ENCODE measurements around the gene IRS2.

IRS2 gene

DNA sequence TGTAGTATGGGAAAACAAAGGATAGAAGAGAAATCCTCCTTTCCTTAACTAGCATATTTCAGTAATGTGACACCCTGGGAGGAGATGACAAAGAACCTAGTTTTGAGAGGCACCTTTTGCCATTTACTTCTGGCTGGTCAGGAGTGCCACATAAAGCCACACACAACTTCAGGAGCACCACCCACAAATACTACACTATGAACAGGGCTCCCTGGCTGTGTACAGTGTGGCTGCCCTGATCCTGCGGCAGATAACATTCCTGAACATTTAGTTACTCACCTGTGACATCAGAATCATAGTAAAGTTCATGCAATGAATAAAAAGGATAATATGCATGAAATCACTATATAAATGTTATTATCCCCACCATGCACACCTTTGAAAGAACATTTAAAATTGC lies 17.4 kb upstream of the IRS2 start:
- in situ Hi-C loops (cut with MboI; ENCODE audit: low sequenced_read_pairs), result no loop called here

DNA sequence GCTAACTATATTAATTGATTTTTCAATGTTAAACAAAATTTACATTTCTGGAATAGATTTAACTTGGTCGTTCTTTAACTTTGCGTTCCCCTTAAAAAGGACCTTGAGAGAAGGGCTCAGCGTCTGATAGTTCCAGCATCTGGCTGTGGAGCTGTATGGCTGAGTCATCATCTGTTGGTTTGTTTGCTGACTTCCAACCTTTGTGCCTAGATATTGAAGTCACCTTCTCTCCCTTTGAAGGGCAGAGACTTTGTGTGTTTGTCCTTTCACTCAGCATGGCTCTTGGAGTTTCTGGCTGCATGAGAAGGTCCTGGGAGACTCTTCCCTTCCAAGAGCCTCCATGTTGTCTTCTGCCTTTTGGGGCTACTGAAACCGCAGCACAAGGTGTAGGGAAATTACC lies 16.6 kb upstream of the IRS2 start:
- in situ Hi-C loops (cut with MboI; ENCODE audit: low sequenced_read_pairs), result no loop called here

DNA sequence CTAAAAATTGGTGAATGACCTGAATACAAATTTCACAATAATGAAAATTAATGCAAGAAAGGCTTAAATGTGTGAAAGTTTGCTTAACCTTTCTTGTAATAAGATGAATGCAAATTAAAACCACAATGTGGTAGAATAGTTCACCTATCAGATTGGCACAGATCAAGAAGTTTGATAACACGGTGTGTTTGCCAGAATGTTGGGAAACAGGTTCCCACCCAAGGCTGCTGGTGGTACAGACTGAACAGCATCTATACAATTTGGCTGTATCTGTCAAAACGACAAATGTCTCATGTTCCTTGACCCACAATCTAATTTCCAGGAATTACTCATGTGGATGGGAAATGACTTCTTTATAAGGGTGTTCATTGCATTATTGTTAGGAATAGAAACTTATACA lies 8.6 kb upstream of the IRS2 start:
- in situ Hi-C loops (cut with MboI; ENCODE audit: low sequenced_read_pairs), result no loop called here

DNA sequence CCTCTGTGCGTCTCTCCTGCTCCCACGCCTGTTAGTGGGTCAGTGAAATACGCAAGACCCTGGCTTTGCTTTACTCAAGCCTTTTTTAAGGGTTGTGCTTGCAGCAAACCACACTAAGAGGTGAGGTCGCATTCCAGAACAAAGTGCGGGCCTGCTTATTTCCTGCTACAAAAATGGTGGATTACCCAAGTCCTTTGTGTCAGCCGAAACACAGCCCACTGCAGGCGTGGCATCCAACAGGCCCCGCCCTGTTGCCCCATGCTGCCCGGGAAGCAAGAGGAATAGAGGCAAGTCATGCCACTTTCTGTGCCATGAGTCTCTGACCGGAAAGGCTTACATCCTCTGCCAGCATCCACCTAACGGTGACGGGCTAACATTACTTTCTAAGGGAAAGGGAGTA lies 7.7 kb upstream of the IRS2 start:
- in situ Hi-C loops (cut with MboI; ENCODE audit: low sequenced_read_pairs), result no loop called here

- in situ Hi-C loops (cut with MboI; ENCODE audit: low sequenced_read_pairs), result no loop called here
Measured at GRCh38 chr13:109792416-109793059, 6.2 kb upstream of the IRS2 start.

GRCh38 chr13:109790942-109791605 lies 4.7 kb upstream of the IRS2 start:
- in situ Hi-C loops (cut with MboI; ENCODE audit: low sequenced_read_pairs), result no loop called here

DNA sequence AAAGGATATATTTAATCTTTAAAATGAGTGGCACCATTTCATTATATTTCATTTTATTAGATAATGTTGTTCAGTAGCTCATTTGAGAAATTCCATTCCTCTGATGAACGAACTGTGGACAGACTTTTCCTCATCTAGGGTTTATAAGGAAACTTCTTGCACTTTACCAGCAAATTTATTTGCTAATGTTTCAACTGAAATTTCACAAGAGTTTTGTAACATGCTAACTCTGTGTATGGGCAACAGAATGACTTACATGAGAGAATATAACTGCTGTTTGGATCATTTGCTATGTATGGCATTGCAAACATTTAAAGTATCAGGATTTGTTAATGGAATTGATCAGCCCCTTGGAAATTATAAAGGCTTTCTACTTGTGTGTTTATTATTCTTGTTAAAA lies 3.7 kb upstream of the IRS2 start:
- in situ Hi-C loops (cut with MboI; ENCODE audit: low sequenced_read_pairs), result no loop called here

DNA sequence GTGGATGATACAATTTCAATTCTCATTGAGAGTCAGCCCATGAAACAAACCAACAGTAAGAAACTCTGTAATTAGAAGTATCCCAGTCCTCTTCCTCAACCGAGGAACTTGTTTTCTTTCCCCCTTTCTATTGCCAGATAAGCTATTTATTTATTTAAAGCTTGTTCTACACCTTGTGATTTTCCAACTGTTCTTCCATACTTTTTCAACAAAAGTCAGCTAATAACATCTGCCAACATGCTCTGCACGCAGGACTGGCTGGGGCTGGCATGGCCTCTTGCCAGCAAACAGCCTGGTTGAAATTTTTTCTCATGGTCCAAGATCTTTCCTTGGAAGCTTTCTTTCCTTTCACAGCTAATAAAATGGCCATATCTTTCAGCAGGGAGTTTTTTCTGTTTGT lies 2.9 kb upstream of the IRS2 start:
- in situ Hi-C loops (cut with MboI; ENCODE audit: low sequenced_read_pairs), result no loop called here

- in situ Hi-C loops (cut with MboI; ENCODE audit: low sequenced_read_pairs), result no loop called here
Measured at GRCh38 chr13:109788372-109789111, 2.2 kb upstream of the IRS2 start.

DNA sequence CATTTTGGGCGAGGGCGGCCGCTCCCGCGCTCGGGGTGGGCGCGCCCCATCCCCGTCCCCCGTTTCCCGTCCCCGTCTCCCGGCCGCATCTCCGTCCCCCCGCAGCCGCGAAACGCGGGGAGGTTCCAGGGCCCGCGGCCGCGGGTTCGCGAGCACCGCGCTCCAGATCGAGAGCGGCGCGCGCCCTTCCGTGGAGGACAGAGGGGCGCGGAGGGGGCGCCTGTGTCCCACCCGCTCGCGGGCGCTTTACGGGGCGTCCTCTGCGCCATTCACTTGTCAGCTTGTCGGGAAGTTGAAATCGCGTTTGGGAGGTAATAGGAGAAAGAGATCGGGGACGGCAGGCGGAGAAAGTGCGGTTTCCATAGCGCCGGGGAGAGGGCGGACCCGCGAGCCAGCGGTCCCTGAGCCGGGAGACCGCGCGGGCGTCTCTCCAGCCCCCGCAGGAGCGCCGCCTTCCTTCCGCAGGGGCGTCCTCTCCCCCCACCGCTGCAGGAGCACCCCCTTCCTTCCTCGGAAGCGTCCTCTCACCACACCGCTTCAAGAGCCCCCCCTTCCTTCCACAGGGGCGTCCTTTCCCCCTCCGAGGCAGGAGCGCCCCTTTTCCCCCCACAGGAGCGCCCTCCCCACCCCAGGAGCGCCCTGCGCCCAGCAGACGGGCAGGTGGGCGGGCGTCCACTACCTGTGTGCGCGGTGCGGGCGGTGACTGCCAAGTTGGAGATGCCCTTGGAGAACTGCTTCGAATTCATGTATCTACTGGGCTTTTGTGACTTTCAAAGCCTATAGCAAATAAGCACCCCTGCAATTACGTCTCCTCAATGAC lies 962 bp upstream of the IRS2 start:
- in situ Hi-C loops (cut with MboI; ENCODE audit: low sequenced_read_pairs), result no loop called here

- in situ Hi-C loops (cut with MboI; ENCODE audit: low sequenced_read_pairs), result no loop called here
Measured at GRCh38 chr13:109785892-109786450, 412 bp downstream of the IRS2 start.

DNA sequence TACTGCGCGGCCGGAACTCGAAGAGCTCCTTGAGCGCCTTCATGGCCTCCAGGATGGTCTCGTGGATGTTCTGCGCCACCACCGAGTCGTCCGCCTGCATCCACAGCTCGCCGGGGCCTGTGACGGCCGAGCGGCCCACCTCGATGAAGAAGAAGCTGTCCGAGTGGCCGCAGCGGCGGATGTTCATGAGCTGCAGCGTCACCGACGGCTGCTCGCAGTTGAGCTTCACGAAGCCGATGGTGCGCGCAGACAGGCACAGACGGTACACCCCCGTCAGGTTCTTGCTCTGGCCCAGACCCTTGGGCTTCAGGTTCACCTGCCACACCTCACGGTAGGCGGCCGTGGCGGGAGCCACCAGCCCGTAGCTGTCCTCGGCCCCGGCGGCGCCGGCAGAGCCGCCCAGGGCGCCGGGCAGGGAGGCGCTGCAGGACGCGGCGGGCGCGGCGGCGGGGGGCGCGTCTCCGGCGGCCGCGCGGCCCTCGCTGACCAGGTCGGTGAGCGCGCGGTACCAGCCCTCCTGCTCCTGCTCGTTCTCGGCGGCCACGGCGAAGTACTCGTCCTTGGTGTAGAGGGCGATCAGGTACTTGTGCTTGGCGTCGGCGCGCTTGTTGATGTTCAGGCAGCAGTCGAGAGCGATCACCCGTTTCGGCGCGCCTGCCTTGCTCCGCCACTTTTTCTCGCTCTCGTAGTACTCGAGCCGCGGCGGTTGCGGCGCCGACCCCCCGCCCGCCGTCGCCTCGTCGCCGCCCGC lies 1.1 kb downstream of the IRS2 start:
- in situ Hi-C loops (cut with MboI; ENCODE audit: low sequenced_read_pairs), result no loop called here

DNA sequence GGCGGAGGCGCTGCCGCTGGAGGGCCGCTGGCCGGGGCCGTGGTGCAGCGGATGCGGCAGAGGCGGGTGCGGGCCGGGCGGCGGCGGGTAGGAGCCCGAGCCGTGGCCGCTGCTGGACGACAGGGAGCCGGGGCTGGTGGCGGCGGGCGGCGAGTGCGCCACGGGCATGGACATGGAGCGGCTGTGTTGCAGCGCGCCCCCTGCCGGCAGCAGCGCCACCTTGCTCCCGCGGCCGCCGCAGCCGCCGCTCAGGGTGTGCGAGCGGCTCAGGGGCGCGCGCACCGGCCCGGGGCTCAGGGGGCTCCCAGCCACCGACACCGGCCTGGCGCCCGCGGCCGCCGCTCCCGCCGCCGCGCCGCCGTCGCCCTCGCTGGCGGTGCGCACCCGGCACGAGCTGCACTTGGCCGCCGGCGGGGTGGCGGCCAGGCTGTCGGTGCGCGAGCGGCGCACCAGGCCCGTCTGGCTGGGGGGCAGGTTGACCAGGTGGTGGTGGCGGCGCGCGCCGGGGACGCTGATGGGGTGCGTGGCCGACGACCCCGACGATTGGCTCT lies 1.7 kb downstream of the IRS2 start:
- in situ Hi-C loops (cut with MboI; ENCODE audit: low sequenced_read_pairs), result no loop called here

DNA sequence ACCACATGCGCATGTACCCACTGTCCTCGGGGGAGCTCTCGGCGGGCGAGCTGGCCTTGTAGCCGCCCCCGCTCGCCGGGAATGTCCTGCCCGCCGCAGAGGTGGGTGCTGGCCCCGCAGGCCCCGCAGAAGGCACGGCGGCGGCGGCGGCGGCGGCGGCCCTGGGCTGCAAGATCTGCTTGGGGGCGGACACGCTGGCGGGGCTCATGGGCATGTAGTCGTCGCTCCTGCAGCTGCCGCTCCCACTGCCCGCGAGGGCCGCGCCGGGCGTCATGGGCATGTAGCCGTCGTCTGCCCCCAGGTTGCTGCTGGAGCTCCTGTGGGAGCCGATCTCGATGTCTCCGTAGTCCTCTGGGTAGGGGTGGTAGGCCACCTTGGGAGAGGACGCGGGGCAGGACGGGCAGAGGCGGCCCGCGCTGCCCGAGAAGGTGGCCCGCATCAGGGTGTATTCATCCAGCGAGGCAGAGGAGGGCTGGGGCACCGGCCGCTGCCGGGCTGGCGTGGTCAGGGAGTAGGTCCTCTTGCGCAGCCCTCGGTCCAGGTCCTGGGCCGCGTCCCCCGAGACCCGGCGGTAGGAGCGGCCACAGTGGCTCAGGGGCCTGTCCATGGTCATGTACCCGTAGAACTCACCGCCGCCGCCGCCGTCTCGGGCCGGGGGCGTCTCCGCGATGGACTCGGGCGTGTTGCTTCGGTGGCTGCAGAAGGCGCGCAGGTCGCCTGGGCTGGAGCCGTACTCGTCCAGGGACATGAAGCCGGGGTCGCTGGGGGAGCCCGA lies 2.4 kb downstream of the IRS2 start:
- in situ Hi-C loops (cut with MboI; ENCODE audit: low sequenced_read_pairs), result no loop called here

GRCh38 chr13:109783447-109783814 lies 3.0 kb downstream of the IRS2 start:
- in situ Hi-C loops (cut with MboI; ENCODE audit: low sequenced_read_pairs), result no loop called here

- in situ Hi-C loops (cut with MboI; ENCODE audit: low sequenced_read_pairs), result no loop called here
Measured at GRCh38 chr13:109782823-109783431, 3.5 kb downstream of the IRS2 start.

DNA sequence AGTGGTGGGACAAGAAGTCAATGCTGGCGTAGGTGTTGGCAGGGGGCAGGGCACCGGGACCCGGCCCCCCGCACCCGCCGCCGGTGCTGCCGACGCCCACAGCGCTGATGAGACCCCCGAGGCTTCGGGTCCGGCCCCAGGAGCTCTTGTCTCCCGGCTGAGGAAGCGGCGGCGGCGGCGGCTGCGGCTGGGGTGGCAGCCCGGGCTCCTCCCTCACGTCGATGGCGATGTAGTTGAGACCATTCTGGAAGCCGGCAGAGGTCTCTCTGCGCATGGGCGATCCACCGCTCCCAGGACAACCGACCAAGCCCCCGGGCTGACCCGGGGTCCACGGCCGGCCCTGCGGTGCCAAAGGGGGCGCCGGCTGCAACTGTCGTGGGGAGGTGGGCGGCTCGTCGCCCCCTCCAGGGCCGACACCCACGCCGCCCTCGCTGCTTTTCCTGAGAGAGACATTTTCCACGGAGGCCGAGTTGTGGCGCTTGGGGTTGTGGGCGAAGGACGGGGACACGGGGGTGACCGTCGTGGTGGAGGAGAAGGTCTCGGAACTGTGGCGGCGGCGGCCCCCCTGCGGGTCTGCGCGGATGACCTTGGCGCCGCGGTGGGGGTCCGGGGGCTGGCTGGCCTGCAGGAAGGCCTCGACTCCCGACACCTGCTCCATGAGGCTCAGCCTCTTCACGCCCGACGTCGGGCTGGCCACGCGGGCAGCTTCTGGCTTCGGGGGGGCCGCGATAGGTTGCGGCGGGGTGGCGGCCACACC lies 4.1 kb downstream of the IRS2 start:
- in situ Hi-C loops (cut with MboI; ENCODE audit: low sequenced_read_pairs), result no loop called here

- in situ Hi-C loops (cut with MboI; ENCODE audit: low sequenced_read_pairs), result no loop called here
Measured at GRCh38 chr13:109781384-109782065, 4.9 kb downstream of the IRS2 start.
